Osteoblast (primary cell): Measurements from ENCODE around the gene ARID3C. TPM values are rescaled to one million over a fixed set of nuclear protein-coding genes. Genes with fewer than 3 reads are reported as not detected.

ENCODE experiments used
- DNase-seq: peaks from one replicate; pipeline ENCODE4 v3.0.0; 2011; ENCODE audit warnings: low spot score, mixed read lengths; ENCODE audit not compliant: insufficient read length; ENCODE audit errors: missing footprints
- H2AFZ ChIP-seq: 2 replicates; pipeline ENCODE4 v1.6.0; 2011; ENCODE audit warnings: mild to moderate bottlenecking, low read length
- H3K27ac ChIP-seq: 2 replicates; pipeline ENCODE4 v1.5.1; 2011; ENCODE audit warnings: mild to moderate bottlenecking, low read depth, low read length, moderate library complexity
- H3K27me3 ChIP-seq: 2 replicates; pipeline ENCODE4 v1.6.0; 2012; ENCODE audit warnings: mild to moderate bottlenecking, control low read depth, inconsistent platforms, low read length, moderate library complexity; ENCODE audit not compliant: insufficient read depth
- H3K36me3 ChIP-seq: 2 replicates; pipeline ENCODE4 v1.5.1; 2011; ENCODE audit warnings: mild to moderate bottlenecking, low read length, control low read depth, moderate library complexity; ENCODE audit not compliant: insufficient read depth
- H3K4me1 ChIP-seq: 2 replicates; pipeline ENCODE4 v1.5.1; 2011; ENCODE audit warnings: mild to moderate bottlenecking, low read length, control low read depth, moderate library complexity; ENCODE audit not compliant: insufficient read depth
- H3K4me2 ChIP-seq: 2 replicates; pipeline ENCODE4 v1.6.0; 2011; ENCODE audit warnings: mild to moderate bottlenecking, low read length; ENCODE audit not compliant: insufficient read depth
- H3K4me3 ChIP-seq: fragments of 200-600 bp; sonication (generic); 3 replicates; pipeline ENCODE4 v1.5.1; 2012; ENCODE audit warnings: mild to moderate bottlenecking, low read length, inconsistent platforms; ENCODE audit not compliant: insufficient read depth
- H3K79me2 ChIP-seq: 2 replicates; pipeline ENCODE4 v1.6.0; 2012; ENCODE audit warnings: mild to moderate bottlenecking, low read length, control low read depth, inconsistent platforms; ENCODE audit not compliant: insufficient read depth
- H3K9me3 ChIP-seq: 2 replicates; pipeline ENCODE4 v1.5.1; 2011; ENCODE audit warnings: low read depth, low read length, control low read depth
- H4K20me1 ChIP-seq: 2 replicates; pipeline ENCODE4 v1.6.0; 2012; ENCODE audit warnings: mild to moderate bottlenecking, low read length, control low read depth; ENCODE audit not compliant: insufficient read depth
- CTCF ChIP-seq: IDR thresholded peaks from 2 replicates; pipeline ENCODE4 v1.5.1; 2011; ENCODE audit warnings: mild to moderate bottlenecking, low read depth, low read length, moderate library complexity; ENCODE audit errors: extremely low read depth
- total RNA-seq: library from RNA; depleted of rRNA; stranded (reverse); fragments of >200 nt; gene quantifications from 2 replicates; pipeline ENCODE4 v1.2.3, GENCODE V29; 2012

Gene ARID3C
- total RNA-seq, 1 donor, result under 0.01 TPM

DNA sequence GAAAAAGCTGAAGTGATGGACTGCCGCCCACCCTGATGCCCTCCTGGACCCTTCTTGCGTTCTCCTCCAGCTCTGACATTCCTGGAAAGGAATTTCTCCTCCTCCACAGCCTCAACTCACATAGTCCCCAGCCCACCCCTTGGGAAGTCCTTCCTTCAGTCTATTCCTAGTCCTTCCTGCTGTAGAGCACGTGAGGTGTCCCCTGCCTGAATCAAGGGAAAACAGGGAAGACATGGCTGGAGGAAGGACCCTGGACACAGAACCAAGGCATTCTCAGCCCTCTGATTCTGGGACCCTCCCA lies 3.7 kb downstream of the ARID3C start:
- Histone ChIP-seq H3K27me3 (peaks cover 78% of the 10 kb centered on the region), H4K20me1 (no peaks in the 10 kb centered on the region)
- no peak for TF ChIP-seq CTCF

DNA sequence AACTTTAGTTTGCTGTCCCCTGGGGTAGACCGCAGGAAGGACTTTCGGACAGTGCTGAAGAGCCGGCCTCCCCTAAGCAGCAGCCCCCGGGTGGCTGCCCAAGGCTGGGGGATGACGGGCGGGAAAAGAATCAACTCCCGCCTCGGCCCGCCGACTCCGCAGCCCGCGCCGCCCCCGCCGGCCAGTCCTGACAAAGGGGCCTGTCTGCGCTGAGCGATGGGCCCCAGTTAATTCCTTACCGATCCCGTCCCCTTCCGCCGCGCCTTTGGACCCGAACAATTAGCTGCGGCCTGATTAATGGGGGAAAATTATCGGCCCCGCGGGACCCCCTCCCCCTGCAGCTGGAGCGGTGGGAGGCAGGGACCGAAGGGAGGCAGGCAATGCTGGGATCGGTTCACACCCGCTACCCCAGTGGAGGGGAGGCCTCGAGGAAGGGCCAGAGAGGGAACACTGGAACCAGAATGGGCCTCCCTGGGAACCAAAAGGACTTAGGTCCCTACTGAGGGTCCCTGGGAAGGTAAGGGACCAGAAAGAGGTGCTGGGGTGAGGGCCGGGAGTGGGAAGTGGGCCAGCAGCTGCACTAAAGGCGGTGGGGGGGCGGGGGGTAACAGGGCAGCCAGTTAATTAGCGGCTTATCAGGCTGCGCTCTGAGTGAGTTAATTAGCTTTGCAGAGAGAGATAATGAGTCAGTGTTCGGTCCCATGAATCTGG lies 4.2 kb downstream of the ARID3C start:
- Histone ChIP-seq H2AFZ (no peak overlapping the region), H3K79me2 (peaks cover 6% of the 10 kb centered on the region), H3K36me3 (no peaks in the 10 kb centered on the region), H3K4me3 (no peak overlapping the region), H3K27ac (no peak overlapping the region), H3K4me1 (peaks cover 10% of the 10 kb centered on the region), H3K9me3 (no peaks in the 10 kb centered on the region), H4K20me1 (no peaks in the 10 kb centered on the region), H3K4me2 (no peak overlapping the region), H3K27me3 (peaks cover 73% of the 10 kb centered on the region)
- TF ChIP-seq CTCF, result no peak
- DNase-seq, result no peak

More for the DNA sequence above, 3.7 kb downstream of the ARID3C start:
- peaks cover 1% of the 10 kb centered on the region for H3K79me2 ChIP-seq
- no peak overlapping the region for H3K4me3 ChIP-seq
- peaks cover 8% of the 10 kb centered on the region for H3K4me1 ChIP-seq
- no peaks in the 10 kb centered on the region for H3K36me3 ChIP-seq
- H3K27ac ChIP-seq, result no peak overlapping the region
- no peak overlapping the region for H3K4me2 ChIP-seq
- no peak overlapping the region for H2AFZ ChIP-seq
- no peaks in the 10 kb centered on the region for H3K9me3 ChIP-seq
- no peak for DNase-seq

- no peak for TF ChIP-seq CTCF
- H3K27me3 ChIP-seq, result peaks cover 64% of the 10 kb centered on the region
- H2AFZ ChIP-seq, result no peak overlapping the region
Observed at GRCh38 chr9:34623374-34624235, 5.3 kb downstream of the ARID3C start.

More at GRCh38 chr9:34623374-34624235, 5.3 kb downstream of the ARID3C start:
- Histone ChIP-seq H3K36me3 (peaks cover 3% of the 10 kb centered on the region), H4K20me1 (peaks cover 5% of the 10 kb centered on the region), H3K4me3 (no peak overlapping the region), H3K27ac (no peak overlapping the region), H3K4me2 (no peak overlapping the region), H3K9me3 (no peaks in the 10 kb centered on the region), H3K79me2 (peaks cover 16% of the 10 kb centered on the region), H3K4me1 (peaks cover 14% of the 10 kb centered on the region)
- no peak for DNase-seq
